H1 (cell line): Measurements from ENCODE around the gene TMEM163. TPM values are rescaled to one million over a fixed set of nuclear protein-coding genes. Genes with fewer than 3 reads are reported as not detected.

Experiments used
- CTCF ChIA-PET: fragments of 300-600 bp; sonication (Branson Sonifier 250); formaldehyde crosslinking; loops from one replicate; lab custom pipeline; 2021; ENCODE audit not compliant: partially characterized antibody; lab: Charles Lee
- POLR2A ChIA-PET: fragments of 300-600 bp; sonication (Branson Sonifier 250); formaldehyde crosslinking; loops from one replicate; lab custom pipeline; 2021; ENCODE audit warnings: inconsistent platforms; ENCODE audit not compliant: partially characterized antibody; lab: Charles Lee
- DNase-seq, 2 experiments: peaks; one replicate each; pipeline versions ENCODE4 v3.0.0 to v3.0.0-alpha.2; 2010 to 2022; ENCODE audit warnings: low spot score in 2 of 2, low read depth in 1 of 2, mixed read lengths in 1 of 2
- FAIRE-seq: peaks from 2 replicates; lab custom pipeline; 2011; peaks lifted over from hg19 to GRCh38; lab: Jason Lieb, UNC
- H2AFZ ChIP-seq: 2 replicates; pipeline ENCODE4 v1.8.1; 2012; ENCODE audit warnings: low read length, inconsistent platforms
- H2AK5ac ChIP-seq: 2 replicates; pipeline ENCODE4 v1.6.1; 2013; ENCODE audit warnings: low read depth, low read length
- H2BK120ac ChIP-seq: replicated peaks from 2 replicates; pipeline ENCODE3; 2013; ENCODE audit warnings: low read depth, low read length, inconsistent platforms
- H2BK12ac ChIP-seq: 2 replicates; pipeline ENCODE4 v1.6.1; 2013; ENCODE audit warnings: low read depth, low read length
- H2BK15ac ChIP-seq: 2 replicates; pipeline ENCODE4 v1.6.1; 2013; ENCODE audit warnings: low read length
- H2BK20ac ChIP-seq: 2 replicates; pipeline ENCODE4 v1.6.1; 2013; ENCODE audit warnings: low read length
- H2BK5ac ChIP-seq: 2 replicates; pipeline ENCODE4 v1.6.1; 2013; ENCODE audit warnings: low read depth, low read length
- H3K14ac ChIP-seq: 2 replicates; pipeline ENCODE4 v1.6.1; 2013; ENCODE audit warnings: inconsistent platforms; ENCODE audit not compliant: insufficient read length
- H3K18ac ChIP-seq: 2 replicates; pipeline ENCODE4 v1.6.1; 2013; ENCODE audit warnings: low read length; ENCODE audit errors: extremely low read depth
- H3K23ac ChIP-seq: 2 replicates; pipeline ENCODE4 v1.6.1; 2013; ENCODE audit warnings: inconsistent platforms; ENCODE audit not compliant: insufficient read length
- H3K23me2 ChIP-seq: 2 replicates; pipeline ENCODE4 v1.6.1; 2013; ENCODE audit warnings: low read depth, low read length
- H3K27ac ChIP-seq: 2 replicates; pipeline ENCODE4 v1.6.1; 2011; ENCODE audit warnings: low read depth, low read length, inconsistent platforms
- H3K27me3 ChIP-seq, 4 experiments: replicated peaks in 1 of 4; 1 replicate in 1 of 4; 2 replicates in 3 of 4; pipeline versions ENCODE4 v1.6.1 to v1.8.1; 2011 to 2013; ENCODE audit warnings: low read length in 3 of 4, mild to moderate bottlenecking in 3 of 4, inconsistent platforms in 2 of 4, mixed read lengths in 2 of 4, moderate library complexity in 1 of 4; ENCODE audit not compliant: control insufficient read depth in 3 of 4, insufficient read depth in 3 of 4; ENCODE audit errors: extremely low read depth in 1 of 4
- H3K36me3 ChIP-seq, 4 experiments: 2 replicates each; pipeline versions ENCODE4 v1.6.1 to v1.8.1; 2011 to 2013; ENCODE audit warnings: mild to moderate bottlenecking in 4 of 4, low read length in 3 of 4, moderate library complexity in 2 of 4, control low read depth in 1 of 4, inconsistent platforms in 1 of 4; ENCODE audit not compliant: insufficient read depth in 4 of 4, control insufficient read depth in 2 of 4
- H3K4ac ChIP-seq: replicated peaks from 2 replicates; pipeline ENCODE3; 2013; ENCODE audit warnings: low read length, low read depth, mixed read lengths, inconsistent platforms; ENCODE audit not compliant: insufficient read length
- H3K4me1 ChIP-seq, 4 experiments: replicated peaks in 1 of 4; 1 replicate in 1 of 4; 2 replicates in 3 of 4; pipeline versions ENCODE4 v1.6.1 to v1.8.1; 2011 to 2013; ENCODE audit warnings: low read length in 3 of 4, inconsistent platforms in 2 of 4, mixed read lengths in 1 of 4; ENCODE audit not compliant: insufficient read depth in 4 of 4, control insufficient read depth in 3 of 4
- H3K4me2 ChIP-seq, 2 experiments: 2 replicates each; pipeline versions ENCODE4 v1.6.1 to v1.8.1; 2011 to 2013; ENCODE audit warnings: low read depth in 2 of 2, low read length in 2 of 2, control low read depth in 1 of 2, inconsistent platforms in 1 of 2, mild to moderate bottlenecking in 1 of 2; ENCODE audit not compliant: insufficient read depth in 1 of 2
- H3K4me3 ChIP-seq, 4 experiments: fragments of 200-600, 300-600 bp in 1 of 4; sonication (generic), shearing (Covaris generic), sonication (Bioruptor Twin) in 1 of 4; 2 replicates each; pipeline versions ENCODE4 v1.5.1 to v1.8.1; 2011 to 2016; ENCODE audit warnings: low read length in 4 of 4, low read depth in 3 of 4, control low read depth in 2 of 4, inconsistent platforms in 2 of 4, mild to moderate bottlenecking in 2 of 4, mixed read lengths in 1 of 4, moderate library complexity in 1 of 4; ENCODE audit not compliant: insufficient read depth in 2 of 4; ENCODE audit errors: extremely low read depth in 1 of 4
- H3K56ac ChIP-seq: replicated peaks from 2 replicates; pipeline ENCODE3; 2013; ENCODE audit warnings: low read depth, mild to moderate bottlenecking, mixed read lengths, low read length, inconsistent platforms; ENCODE audit not compliant: insufficient read length
- H3K79me1 ChIP-seq: 2 replicates; pipeline ENCODE4 v1.6.1; 2013; ENCODE audit warnings: low read depth, low read length, control low read depth
- H3K79me2 ChIP-seq, 2 experiments: 2 replicates each; pipeline versions ENCODE4 v1.6.1 to v1.8.1; 2012 to 2013; ENCODE audit warnings: low read length in 2 of 2, mild to moderate bottlenecking in 2 of 2, inconsistent platforms in 1 of 2; ENCODE audit not compliant: insufficient read depth in 2 of 2, control insufficient read depth in 1 of 2
- H3K9ac ChIP-seq, 4 experiments: replicated peaks in 1 of 4; 1 replicate in 1 of 4; 2 replicates in 3 of 4; pipeline versions ENCODE4 v1.6.1 to v1.8.1; 2011 to 2013; ENCODE audit warnings: low read depth in 3 of 4, low read length in 3 of 4, control low read depth in 2 of 4, mild to moderate bottlenecking in 2 of 4, moderate library complexity in 2 of 4, inconsistent platforms in 1 of 4; ENCODE audit errors: extremely low read depth in 1 of 4
- H3K9me3 ChIP-seq, 2 experiments: 2 replicates each; pipeline versions ENCODE4 v1.6.1 to v1.8.1; 2012 to 2013; ENCODE audit warnings: mild to moderate bottlenecking in 2 of 2, moderate library complexity in 2 of 2, control low read depth in 1 of 2, inconsistent platforms in 1 of 2, low read depth in 1 of 2, low read length in 1 of 2, mixed read lengths in 1 of 2; ENCODE audit not compliant: insufficient read depth in 2 of 2
- H4K20me1 ChIP-seq, 2 experiments: replicated peaks in 1 of 2; 2 replicates each; pipeline versions ENCODE3 to v1.8.1; 2011 to 2013; ENCODE audit warnings: inconsistent platforms in 2 of 2, low read length in 2 of 2, mild to moderate bottlenecking in 1 of 2; ENCODE audit not compliant: insufficient read depth in 2 of 2, control insufficient read depth in 1 of 2
- H4K5ac ChIP-seq: 2 replicates; pipeline ENCODE4 v1.6.1; 2013; ENCODE audit warnings: low read length, low read depth, mixed read lengths, inconsistent platforms; ENCODE audit not compliant: insufficient read length
- H4K8ac ChIP-seq: 2 replicates; pipeline ENCODE4 v1.8.0; 2013; ENCODE audit warnings: mild to moderate bottlenecking, moderate library complexity, low read length, inconsistent platforms; ENCODE audit not compliant: insufficient read depth; ENCODE audit errors: extremely low read depth
- H4K91ac ChIP-seq: replicated peaks from 2 replicates; pipeline ENCODE3; 2013; ENCODE audit warnings: low read length, mixed read lengths, inconsistent platforms; ENCODE audit not compliant: insufficient read length
- RBBP5 ChIP-seq: IDR thresholded peaks from 2 replicates; pipeline ENCODE4 v1.7.1; 2012; ENCODE audit warnings: low read depth, mild to moderate bottlenecking, inconsistent platforms, low read length, moderate library complexity, borderline replicate concordance
- RFX5 ChIP-seq: IDR thresholded peaks from 2 replicates; pipeline ENCODE4 v1.6.1; 2011; ENCODE audit warnings: low read depth, low read length, improper control_type of control experiment, borderline replicate concordance
- SIN3A ChIP-seq, 2 experiments: IDR thresholded peaks in 1 of 2; conservative IDR thresholded peaks in 1 of 2; 2 replicates each; pipeline ENCODE4 v1.6.1; 2011 to 2012; ENCODE audit warnings: low read length in 2 of 2, improper control_type of control experiment in 1 of 2, low read depth in 1 of 2, mild to moderate bottlenecking in 1 of 2
- WGBS, 2 experiments: shearing (Covaris generic) in 1 of 2; methylation state at CpG; one replicate each; pipeline versions ENCODE4 v1.1.6 to v1.1.7; 2013 to 2015; ENCODE audit warnings: low lambda C conversion rate in 2 of 2, mixed read lengths in 2 of 2, inconsistent platforms in 1 of 2, low coverage in 1 of 2, missing lambda C conversion rate in 1 of 2; ENCODE audit not compliant: insufficient replicate concordance in 2 of 2, insufficient coverage in 1 of 2, insufficient read length in 1 of 2; ENCODE audit errors: extremely low coverage in 1 of 2, missing lambda C conversion rate in 1 of 2; 5-methylcytosine and 5-hydroxymethylcytosine counted together
- polyA plus RNA-seq, 7 experiments: library from polyadenylated mRNA; depleted of rRNA in 3 of 7; stranded (reverse) in 5 of 7; unstranded in 2 of 7; fragments of >200 nt in 5 of 7; fragments of 200-250 nt in 2 of 7; gene quantifications; 1 replicate in 5 of 7; 2 replicates in 1 of 7; 4 replicates in 1 of 7; pipeline versions ENCODE4 v1.2.1 to v1.2.3, GENCODE V29; 2011 to 2013; ENCODE audit warnings: missing spikeins in 2 of 7, mixed read lengths in 2 of 7
- total RNA-seq: library from RNA; stranded (reverse); fragmentation: NEBNext Ultra II Directional; extraction: Animal tissue kit (Norgen Biotek cat#: 25700); gene quantifications from 2 replicates; pipeline ENCODE4 v1.2.1, GENCODE V29; 2021

TMEM163 gene
- total and polyA plus RNA-seq, 2 of the 8 experiments (the other 6 are each of a cell fraction or from before 2014, with no cell fraction given): 2.8 to 3.2 TPM

GRCh38 chr2:134436706-134437105, 282.1 kb downstream of the TMEM163 start:
- H3K56ac ChIP-seq: no peak overlapping the region
- no peak overlapping the region for H2BK12ac ChIP-seq
- CTCF ChIA-PET: interaction anchor here (0.7 to 10.9 kb wide), 3 partner anchors 12 to 474 kb away, joined by 3 to 132 read pairs (median 3); no protein-coding TSS in a partner anchor
- no peak overlapping the region for H3K27ac ChIP-seq
- 92% methylated on average over 7 of the region's 7 CpGs; no CpG with 5 or more reads in 1 of the 2 experiments for WGBS, 2 experiments
- H3K27me3 ChIP-seq: peaks cover 0 to 16% (median 10%) of the 10 kb centered on the region in 4 experiments; a peak in 5 of 7 replicates
- TF ChIP-seq RFX5: no peak
- no peak for TF ChIP-seq RBBP5
- no peak for TF ChIP-seq SIN3A (conservative IDR thresholded peaks at IDR 0.05 in 1 of 2, IDR thresholded peaks at IDR 0.05 in 1 of 2; ENCODE audit: low read depth in 1 of 2, low read length in 2 of 2)
- no peak overlapping the region for H2BK15ac ChIP-seq
- H2BK20ac ChIP-seq: no peak overlapping the region
- DNase-seq (no peak), FAIRE-seq (no peak)
- no peak overlapping the region for H2BK5ac ChIP-seq
- H2AK5ac ChIP-seq: no peak overlapping the region
- H3K79me1 ChIP-seq: no peaks in the 10 kb centered on the region; the same call in 1 of the 2 replicates
- H3K4me1 ChIP-seq: peaks cover 0 to 7% (median under 1%) of the 10 kb centered on the region in 4 experiments; a peak in 4 of 7 replicates
- no peak overlapping the region for H2AFZ ChIP-seq
- no peak overlapping the region for H2BK120ac ChIP-seq
- H3K4ac ChIP-seq: no peak overlapping the region
- H4K5ac ChIP-seq: no peak overlapping the region
- H3K79me2 ChIP-seq: no peaks in the 10 kb centered on the region
- no peaks in the 10 kb centered on the region for H3K9me3 ChIP-seq
- no peak overlapping the region for H3K4me2 ChIP-seq
- no peak overlapping the region for H3K4me3 ChIP-seq
- H4K8ac ChIP-seq: no peak overlapping the region
- H3K23me2 ChIP-seq: no peaks in the 10 kb centered on the region
- H3K9ac ChIP-seq: no peak overlapping the region
- no peak overlapping the region for H4K91ac ChIP-seq
- H3K18ac ChIP-seq: no peak overlapping the region
- peaks cover 1 to 5% of the 10 kb centered on the region in 2 experiments for H4K20me1 ChIP-seq
- POLR2A ChIA-PET: no interaction called here
- no peaks in the 10 kb centered on the region for H3K36me3 ChIP-seq
- no peak overlapping the region for H3K14ac ChIP-seq
- H3K23ac ChIP-seq: no peak overlapping the region
